GM12878 (cell line): ENCODE data around the gene XPNPEP3. TPM values are rescaled to one million over a fixed set of nuclear protein-coding genes. Genes with fewer than 3 reads are reported as not detected.

Source experiments
- ATAC-seq: fragments of 200-7000 bp; cut with Tn5 transposase; 3 replicates; pipeline ENCODE4 v1.9.1; 2020; ENCODE audit warnings: mild to moderate bottlenecking, moderate library complexity
- BruUV-seq: library from RNA; stranded (reverse); fragments of 400-500 nt; replicated peaks from 2 replicates; lab custom pipeline; 2021; lab: Mats Ljungman, UMichigan
- CTCF ChIA-PET: fragments of 300-600 bp; sonication (Branson Sonifier 250); formaldehyde crosslinking; extraction: SDS; loops from one replicate; lab custom pipeline; 2021; ENCODE audit warnings: inconsistent platforms; lab: Yijun Ruan, JAX
- POLR2A ChIA-PET: fragments of 350-600 bp; formaldehyde crosslinking; extraction: SDS; loops from one replicate; lab custom pipeline; 2021; ENCODE audit warnings: inconsistent platforms; lab: Charles Lee
- RAD21 ChIA-PET: fragments of 300-600 bp; sonication (Branson Sonifier 250); formaldehyde crosslinking; loops from one replicate; lab custom pipeline; 2023; ENCODE audit warnings: antibody characterized with exemption; ENCODE audit not compliant: unreplicated experiment; lab: Charles Lee
- SMC1A ChIA-PET: fragments of 300-600 bp; sonication (Branson Sonifier 250); formaldehyde crosslinking; loops from one replicate; lab custom pipeline; 2023; ENCODE audit not compliant: unreplicated experiment, uncharacterized antibody; lab: Charles Lee
- DNase-seq: peaks from one replicate; pipeline ENCODE4 v3.0.0-alpha.2; 2011; ENCODE audit warnings: low read depth, low spot score
- FAIRE-seq: peaks from 3 replicates; lab custom pipeline; 2011; peaks lifted over from hg19 to GRCh38; lab: Jason Lieb, UNC
- H2AFZ ChIP-seq: 2 replicates; pipeline ENCODE4 v1.6.0; 2011; ENCODE audit warnings: low read depth, low read length, control low read depth; ENCODE audit not compliant: control insufficient read depth
- H3K27ac ChIP-seq: 2 replicates; pipeline ENCODE4 v1.5.1; 2011; ENCODE audit warnings: control low read depth; ENCODE audit not compliant: control insufficient read depth, insufficient read depth
- H3K27me3 ChIP-seq, 2 experiments: replicated peaks in 1 of 2; 2 replicates each; pipeline versions ENCODE4 v1.6.0 to v1.6.1; 2011; ENCODE audit warnings: low read length in 1 of 2; ENCODE audit not compliant: control insufficient read depth in 2 of 2, insufficient read depth in 2 of 2
- H3K36me3 ChIP-seq, 2 experiments: 2 replicates each; pipeline ENCODE4 v1.5.1; 2011; ENCODE audit warnings: low read length in 1 of 2; ENCODE audit not compliant: control insufficient read depth in 2 of 2, insufficient read depth in 2 of 2
- H3K4me1 ChIP-seq: 2 replicates; pipeline ENCODE4 v1.6.1; 2011; ENCODE audit warnings: mild to moderate bottlenecking, low read length, moderate library complexity, mixed read lengths; ENCODE audit not compliant: control insufficient read depth, insufficient read depth
- H3K4me2 ChIP-seq: 2 replicates; pipeline ENCODE4 v1.6.0; 2011; ENCODE audit warnings: control low read depth; ENCODE audit not compliant: control insufficient read depth, insufficient read depth
- H3K4me3 ChIP-seq: fragments of 200-600 bp; sonication (generic); 2 replicates; pipeline ENCODE4 v1.5.1; 2016
- H3K79me2 ChIP-seq: 2 replicates; pipeline ENCODE4 v1.6.0; 2011; ENCODE audit warnings: low read length; ENCODE audit not compliant: control insufficient read depth, insufficient read depth
- H3K9ac ChIP-seq: 2 replicates; pipeline ENCODE4 v1.8.0; 2011; ENCODE audit warnings: low read length, control low read depth, mixed read lengths; ENCODE audit not compliant: control insufficient read depth, insufficient read depth
- H3K9me3 ChIP-seq: replicated peaks from 3 replicates; pipeline ENCODE4 v1.5.1; 2011; ENCODE audit warnings: mild to moderate bottlenecking, low read length; ENCODE audit not compliant: control insufficient read depth, insufficient read depth
- H4K20me1 ChIP-seq: 2 replicates; pipeline ENCODE4 v1.6.0; 2011; ENCODE audit not compliant: control insufficient read depth, insufficient read depth
- BRCA1 ChIP-seq: IDR thresholded peaks from 2 replicates; pipeline ENCODE4 v1.6.1; 2011; ENCODE audit warnings: low read depth, low read length, improper control_type of control experiment
- CBFB ChIP-seq: IDR thresholded peaks from 2 replicates; pipeline ENCODE4 v1.6.1; 2016; ENCODE audit warnings: antibody characterized with exemption, low read depth
- CHD2 ChIP-seq: IDR thresholded peaks from 2 replicates; pipeline ENCODE4 v1.6.1; 2011; ENCODE audit warnings: low read depth, low read length, improper control_type of control experiment, borderline replicate concordance
- CHD4 ChIP-seq: fragments of 200-600 bp; sonication (generic); IDR thresholded peaks from 2 replicates; pipeline ENCODE4 v1.6.1; 2016; ENCODE audit warnings: mild to moderate bottlenecking
- CREB1 ChIP-seq: IDR thresholded peaks from 2 replicates; pipeline ENCODE4 v1.6.1; 2012; ENCODE audit warnings: low read depth, mild to moderate bottlenecking, inconsistent platforms
- KLF5 ChIP-seq: fragments of 450-650 bp; IDR thresholded peaks from 2 replicates; pipeline ENCODE4 v1.6.1; 2014; ENCODE audit warnings: mild to moderate bottlenecking; ENCODE audit not compliant: partially characterized antibody
- MTA3 ChIP-seq: IDR thresholded peaks from 2 replicates; pipeline ENCODE4 v1.6.1; 2012; ENCODE audit warnings: low read length, inconsistent platforms, borderline replicate concordance
- MXI1 ChIP-seq: fragments of 150-350 bp; IDR thresholded peaks from 2 replicates; pipeline ENCODE4 v1.6.1; 2011; ENCODE audit warnings: low read depth, mild to moderate bottlenecking, inconsistent platforms, low read length, improper control_type of control experiment
- NRF1 ChIP-seq: conservative IDR thresholded peaks from 2 replicates; pipeline ENCODE4 v1.6.1; 2011; ENCODE audit warnings: mild to moderate bottlenecking, low read depth, low read length, improper control_type of control experiment
- RBBP5 ChIP-seq: fragments of 200-600 bp; sonication (generic); conservative IDR thresholded peaks from 2 replicates; pipeline ENCODE4 v1.6.1; 2016
- RCOR1 ChIP-seq: conservative IDR thresholded peaks from 2 replicates; pipeline ENCODE4 v1.6.1; 2012; ENCODE audit warnings: low read depth, low read length, improper control_type of control experiment
- SUPT20H ChIP-seq: IDR thresholded peaks from 2 replicates; pipeline ENCODE4 v1.6.1; 2011; ENCODE audit warnings: low read depth, mild to moderate bottlenecking, low read length, moderate library complexity, borderline replicate concordance; ENCODE audit not compliant: control insufficient read depth
- TAF1 ChIP-seq: IDR thresholded peaks from 2 replicates; pipeline ENCODE4 v1.6.1; 2011; ENCODE audit warnings: mild to moderate bottlenecking, low read depth, low read length, borderline replicate concordance
- TCF12 ChIP-seq: IDR thresholded peaks from 2 replicates; pipeline ENCODE4 v1.6.1; 2011; ENCODE audit warnings: low read depth, mild to moderate bottlenecking, low read length
- WGBS: methylation state at CpG from one replicate; pipeline ENCODE4 v1.1.6; 2016; ENCODE audit warnings: low lambda C conversion rate; ENCODE audit not compliant: insufficient replicate concordance, insufficient coverage; ENCODE audit errors: missing lambda C conversion rate; 5-methylcytosine and 5-hydroxymethylcytosine counted together
- in situ Hi-C: fragments of 300-500 bp; cut with MboI; formaldehyde crosslinking; loops from 9 replicates; pipeline ENCODE4 v1.14.3; 2018; ENCODE audit warnings: mixed read lengths
- intact Hi-C: fragments of 100-400 bp; cut with micrococcal nuclease; formaldehyde crosslinking; loops from one replicate; pipeline ENCODE4 v1.14.2; 2022; ENCODE audit not compliant: unreplicated experiment
- polyA plus RNA-seq, 11 experiments: library from polyadenylated mRNA; depleted of rRNA in 4 of 11; unstranded in 6 of 11; stranded (reverse) in 5 of 11; fragments of >200 nt; fragmentation: Nextera tagmentation in 4 of 11; fragmentation: Illumina TruSeq in 1 of 11; extraction: Ambion mirVana in 4 of 11; extraction: Trizol in 1 of 11; gene quantifications; 1 replicate in 1 of 11; 2 replicates in 10 of 11; pipeline versions ENCODE4 v1.2.1 to v1.2.3, GENCODE V29; 2011 to 2016; ENCODE audit warnings: inconsistent platforms in 2 of 11, missing spikeins in 2 of 11, low read depth in 1 of 11
- total RNA-seq, 4 experiments: library from RNA; depleted of rRNA in 3 of 4; stranded (reverse); fragments of >200 nt in 3 of 4; fragmentation: Illumina TruSeq in 1 of 4; extraction: Trizol in 1 of 4; gene quantifications; 2 replicates each; pipeline versions ENCODE4 v1.2.1 to v1.2.3, GENCODE V29; 2013 to 2021
- TF ChIP-seq, protein P1 (sequence below): IDR thresholded peaks from 2 replicates; pipeline ENCODE4 v1.6.1; 2011; ENCODE audit warnings: low read depth, mild to moderate bottlenecking, low read length, moderate library complexity, borderline replicate concordance; ENCODE audit errors: extremely low read depth
- TF ChIP-seq, protein P2 (sequence below): fragments of 450-650 bp; IDR thresholded peaks from 2 replicates; pipeline ENCODE4 v1.6.1; 2014; ENCODE audit warnings: mild to moderate bottlenecking

Gene XPNPEP3
- total and polyA plus RNA-seq, 10 of the 15 experiments (the other 5 are each of a cell fraction or from before 2014, with no cell fraction given) = 6.7 to 19.9 (median 11.7) TPM

DNA sequence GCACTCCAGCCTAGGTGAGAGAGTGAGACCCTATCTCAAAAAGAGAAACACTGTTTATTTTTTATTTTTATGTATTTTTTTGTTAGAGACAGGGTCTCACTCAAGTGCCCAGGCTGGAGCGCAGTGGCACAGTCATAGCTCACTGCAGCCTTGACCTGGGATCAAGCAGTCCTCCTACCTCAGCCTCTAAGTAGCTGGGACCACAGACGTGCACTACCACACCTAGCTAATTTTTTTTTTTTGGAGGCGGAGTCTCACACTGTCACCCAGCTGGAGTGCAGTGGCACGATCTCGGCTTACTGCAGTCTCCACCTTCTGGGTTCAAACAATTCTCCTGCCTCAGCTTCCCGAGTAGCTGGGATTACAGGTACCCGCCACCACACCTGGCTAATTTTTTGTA is 100.7 kb downstream of the XPNPEP3 start:
- Histone ChIP-seq H3K9ac (no peak overlapping the region), H3K27me3 (no peaks in the 10 kb centered on the region), H3K4me1 (no peaks in the 10 kb centered on the region), H2AFZ (no peak overlapping the region), H3K4me3 (no peak overlapping the region), H4K20me1 (no peaks in the 10 kb centered on the region), H3K79me2 (peaks cover 34% of the 10 kb centered on the region), H3K4me2 (no peak overlapping the region), H3K27ac (no peak overlapping the region), H3K9me3 (no peaks in the 10 kb centered on the region), H3K36me3 (peaks cover 0 to 29% of the 10 kb centered on the region in 2 experiments)
- TF ChIP-seq KLF5 (no peak), BRCA1 (no peak), CBFB (no peak), CREB1 (no peak), CHD2 (no peak), TAF1 (no peak), TCF12 (no peak), MTA3 (no peak), RBBP5 (no peak), MXI1 (no peak), RCOR1 (no peak), CHD4 (no peak), SUPT20H (no peak), NRF1 (no peak)
- TF ChIP-seq, protein P1, sequence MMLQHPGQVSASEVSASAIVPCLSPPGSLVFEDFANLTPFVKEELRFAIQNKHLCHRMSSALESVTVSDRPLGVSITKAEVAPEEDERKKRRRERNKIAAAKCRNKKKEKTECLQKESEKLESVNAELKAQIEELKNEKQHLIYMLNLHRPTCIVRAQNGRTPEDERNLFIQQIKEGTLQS = no peak
- TF ChIP-seq, protein P2, sequence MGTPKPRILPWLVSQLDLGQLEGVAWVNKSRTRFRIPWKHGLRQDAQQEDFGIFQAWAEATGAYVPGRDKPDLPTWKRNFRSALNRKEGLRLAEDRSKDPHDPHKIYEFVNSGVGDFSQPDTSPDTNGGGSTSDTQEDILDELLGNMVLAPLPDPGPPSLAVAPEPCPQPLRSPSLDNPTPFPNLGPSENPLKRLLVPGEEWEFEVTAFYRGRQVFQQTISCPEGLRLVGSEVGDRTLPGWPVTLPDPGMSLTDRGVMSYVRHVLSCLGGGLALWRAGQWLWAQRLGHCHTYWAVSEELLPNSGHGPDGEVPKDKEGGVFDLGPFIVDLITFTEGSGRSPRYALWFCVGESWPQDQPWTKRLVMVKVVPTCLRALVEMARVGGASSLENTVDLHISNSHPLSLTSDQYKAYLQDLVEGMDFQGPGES = no peak
- intact Hi-C loops (no loop called here), in situ Hi-C loops (no loop called here)
- no peak for DNase-seq
- CTCF ChIA-PET = interaction anchor here (1.4 to 1.6 kb wide), 2 partner anchors 35 to 58 kb away, joined by 3 to 9 read pairs; no protein-coding TSS in a partner anchor
- RAD21 ChIA-PET = no interaction called here
- SMC1A ChIA-PET = interaction anchor here (0.6 to 1.4 kb wide), 3 partner anchors 9 to 316 kb away, joined by 3 to 5 read pairs (median 3); no protein-coding TSS in a partner anchor
- no peak for FAIRE-seq
- BruUV-seq = no TSS peak
- POLR2A ChIA-PET = interaction anchor here (0.5 to 1.7 kb wide), 3 partner anchors 28 to 119 kb away, joined by 3 to 6 read pairs (median 4); no protein-coding TSS in a partner anchor
- ATAC-seq = no peak
- WGBS = 86% methylated on average over 7 of the region's 7 CpGs
